OCI-LY7 (cell line): Measurements from ENCODE around the gene GLI3. TPM values are rescaled to one million over a fixed set of nuclear protein-coding genes. Genes with fewer than 3 reads are reported as not detected.

Source experiments
- BruUV-seq: library from RNA; stranded (reverse); fragments of 400-500 nt; replicated peaks from 2 replicates; lab custom pipeline; 2021; lab: Mats Ljungman, UMichigan
- CTCF ChIA-PET: fragments of 300-600 bp; sonication (Branson Sonifier 250); formaldehyde crosslinking; loops from one replicate; lab custom pipeline; 2022; ENCODE audit warnings: antibody characterized with exemption; ENCODE audit not compliant: unreplicated experiment; lab: Charles Lee
- POLR2A ChIA-PET: fragments of 300-600 bp; sonication (Branson Sonifier 250); formaldehyde crosslinking; loops from one replicate; lab custom pipeline; 2022; ENCODE audit warnings: antibody characterized with exemption; lab: Charles Lee
- DNase-seq: peaks from one replicate; pipeline ENCODE4 v3.0.0-alpha.2; 2015; ENCODE audit warnings: low spot score
- H2AFZ ChIP-seq: fragments of 200-600 bp; sonication (generic), shearing (Covaris generic); 2 replicates; pipeline ENCODE4 v1.6.1; 2014; ENCODE audit warnings: mild to moderate bottlenecking, antibody characterized with exemption, low read length, moderate library complexity
- H3K27ac ChIP-seq: fragments of 200-600 bp; sonication (generic); 2 replicates; pipeline ENCODE4 v1.5.1; 2014; ENCODE audit warnings: mixed run types, low read depth, mild to moderate bottlenecking, moderate library complexity, low read length, inconsistent platforms; ENCODE audit not compliant: poor library complexity, severe bottlenecking
- H3K36me3 ChIP-seq: fragments of 200-600 bp; sonication (generic); 2 replicates; pipeline ENCODE4 v1.6.1; 2014; ENCODE audit warnings: mild to moderate bottlenecking, antibody characterized with exemption, low read length, moderate library complexity, mixed read lengths; ENCODE audit not compliant: insufficient read depth
- H3K4me1 ChIP-seq: fragments of 200-600 bp; sonication (generic); 2 replicates; pipeline ENCODE4 v1.5.1; 2014; ENCODE audit warnings: mild to moderate bottlenecking, low read length; ENCODE audit not compliant: insufficient read depth, poor library complexity, severe bottlenecking
- H3K4me2 ChIP-seq: fragments of 200-600 bp; sonication (generic); 2 replicates; pipeline ENCODE4 v1.6.1; 2014; ENCODE audit warnings: mild to moderate bottlenecking, low read length
- H3K4me3 ChIP-seq: fragments of 200-600 bp; sonication (generic); 2 replicates; pipeline ENCODE4 v1.5.1; 2014; ENCODE audit warnings: mild to moderate bottlenecking, low read depth, low read length; ENCODE audit not compliant: poor library complexity, severe bottlenecking
- H3K79me2 ChIP-seq: fragments of 200-600 bp; sonication (generic); 2 replicates; pipeline ENCODE4 v1.6.1; 2016; ENCODE audit warnings: low read depth, mild to moderate bottlenecking, low read length, moderate library complexity, mixed read lengths; ENCODE audit not compliant: insufficient read depth
- H3K9me2 ChIP-seq: fragments of 200-600 bp; sonication (generic); 2 replicates; pipeline ENCODE4 v1.6.1; 2016; ENCODE audit warnings: mild to moderate bottlenecking, low read length, mixed read lengths; ENCODE audit not compliant: insufficient read depth
- H3K9me3 ChIP-seq: fragments of 200-600 bp; sonication (generic); 2 replicates; pipeline ENCODE4 v1.6.1; 2014; ENCODE audit warnings: mild to moderate bottlenecking, mixed run types, low read length, mixed read lengths
- H4K20me1 ChIP-seq: fragments of 200-600 bp; sonication (generic); 2 replicates; pipeline ENCODE4 v1.6.1; 2014; ENCODE audit warnings: mild to moderate bottlenecking, antibody characterized with exemption, low read length, moderate library complexity, mixed read lengths; ENCODE audit not compliant: insufficient read depth
- CTCF ChIP-seq: fragments of 200-600 bp; sonication (generic); conservative IDR thresholded peaks from 2 replicates; pipeline ENCODE4 v1.5.1; 2014; ENCODE audit warnings: mild to moderate bottlenecking, antibody characterized with exemption, low read length, moderate library complexity, mixed read lengths
- EZH2phosphoT487 ChIP-seq: fragments of 200-600 bp; sonication (generic); IDR thresholded peaks from 2 replicates; pipeline ENCODE4 v1.6.1; 2018; ENCODE audit warnings: low read depth, borderline replicate concordance, mild to moderate bottlenecking, mixed run types, antibody characterized with exemption, low read length, moderate library complexity, mixed read lengths
- intact Hi-C: fragments of 100-400 bp; cut with micrococcal nuclease; formaldehyde crosslinking; loops from one replicate; pipeline ENCODE4 v1.10.0; 2022; ENCODE audit not compliant: unreplicated experiment
- total RNA-seq, 2 experiments: library from RNA; depleted of rRNA in 1 of 2; stranded (reverse); fragments of >200 nt in 1 of 2; shearing (Covaris generic) in 1 of 2; gene quantifications; 2 replicates each; pipeline ENCODE4 v1.2.3, GENCODE V29; 2014 to 2022

GLI3 gene
- total RNA-seq, 2 experiments from 2014 or later: not detected

GRCh38 chr7:42247301-42247700, 10.3 kb upstream of the GLI3 start:
- no peak overlapping the region for H3K27ac ChIP-seq
- no peaks in the 10 kb centered on the region for H3K4me1 ChIP-seq
- no peaks in the 10 kb centered on the region for H3K9me2 ChIP-seq
- intact Hi-C loops: no loop called here
- no peaks in the 10 kb centered on the region for H3K79me2 ChIP-seq
- no peaks in the 10 kb centered on the region for H4K20me1 ChIP-seq
- no peaks in the 10 kb centered on the region for H3K9me3 ChIP-seq
- DNase-seq: no peak
- CTCF ChIA-PET: no interaction called here
- H2AFZ ChIP-seq: no peak overlapping the region
- H3K4me3 ChIP-seq: no peak overlapping the region
- TF ChIP-seq CTCF: no peak
- TF ChIP-seq EZH2phosphoT487: no peak
- H3K36me3 ChIP-seq: no peaks in the 10 kb centered on the region
- no peak overlapping the region for H3K4me2 ChIP-seq
- no TSS peak for BruUV-seq
- POLR2A ChIA-PET: no interaction called here

- H3K4me1 ChIP-seq: no peaks in the 10 kb centered on the region
- BruUV-seq: no TSS peak
- H3K27ac ChIP-seq: no peak overlapping the region
- no peaks in the 10 kb centered on the region for H3K9me2 ChIP-seq
- DNase-seq: no peak
- intact Hi-C loops: no loop called here
- no peaks in the 10 kb centered on the region for H3K36me3 ChIP-seq
- TF ChIP-seq EZH2phosphoT487 (no peak), CTCF (no peak)
- H4K20me1 ChIP-seq: no peaks in the 10 kb centered on the region
- no peak overlapping the region for H2AFZ ChIP-seq
- CTCF ChIA-PET: no interaction called here
- H3K4me3 ChIP-seq: no peak overlapping the region
- no peak overlapping the region for H3K4me2 ChIP-seq
- H3K79me2 ChIP-seq: no peaks in the 10 kb centered on the region
- POLR2A ChIA-PET: no interaction called here
- H3K9me3 ChIP-seq: no peaks in the 10 kb centered on the region
These were observed 7.8 kb upstream of the GLI3 start for GRCh38 chr7:42244828-42245227.

- intact Hi-C loops: no loop called here
- TF ChIP-seq EZH2phosphoT487 (no peak), CTCF (no peak)
- Histone ChIP-seq H3K79me2 (no peaks in the 10 kb centered on the region), H2AFZ (no peak overlapping the region), H4K20me1 (no peaks in the 10 kb centered on the region), H3K9me2 (no peaks in the 10 kb centered on the region), H3K36me3 (no peaks in the 10 kb centered on the region), H3K4me1 (no peaks in the 10 kb centered on the region), H3K9me3 (no peaks in the 10 kb centered on the region), H3K4me2 (no peak overlapping the region), H3K4me3 (no peak overlapping the region), H3K27ac (no peak overlapping the region)
- POLR2A ChIA-PET: no interaction called here
- no TSS peak for BruUV-seq
- CTCF ChIA-PET: no interaction called here
- no peak for DNase-seq
These were observed 5.4 kb upstream of the GLI3 start for GRCh38 chr7:42242381-42242780.
